C4-2B (cell line): Measurements from ENCODE around the gene HOXB9.

Source experiments
- CTCF ChIP-seq: fragments of 450-650 bp; conservative IDR thresholded peaks from 2 replicates; pipeline ENCODE4 v1.5.1; 2017; ENCODE audit warnings: mild to moderate bottlenecking
- ZFX ChIP-seq: fragments of 450-650 bp; IDR thresholded peaks from 2 replicates; pipeline ENCODE4 v1.6.1; 2017

GRCh38 chr17:48613862-48614694 is 12.1 kb downstream of the HOXB9 start:
- no peak for TF ChIP-seq CTCF
- TF ChIP-seq ZFX, result no peak
